NCI-H510A (cell line): ENCODE data around the gene FOXN1.

Experiments
- DNase-seq: peaks from one replicate; lab custom pipeline; 2025; lab: John Stamatoyannopoulos, UW

Gene FOXN1

GRCh38 chr17:28526381-28526780 lies 20.2 kb downstream of the FOXN1 start:
- DNase-seq = no peak

DNA sequence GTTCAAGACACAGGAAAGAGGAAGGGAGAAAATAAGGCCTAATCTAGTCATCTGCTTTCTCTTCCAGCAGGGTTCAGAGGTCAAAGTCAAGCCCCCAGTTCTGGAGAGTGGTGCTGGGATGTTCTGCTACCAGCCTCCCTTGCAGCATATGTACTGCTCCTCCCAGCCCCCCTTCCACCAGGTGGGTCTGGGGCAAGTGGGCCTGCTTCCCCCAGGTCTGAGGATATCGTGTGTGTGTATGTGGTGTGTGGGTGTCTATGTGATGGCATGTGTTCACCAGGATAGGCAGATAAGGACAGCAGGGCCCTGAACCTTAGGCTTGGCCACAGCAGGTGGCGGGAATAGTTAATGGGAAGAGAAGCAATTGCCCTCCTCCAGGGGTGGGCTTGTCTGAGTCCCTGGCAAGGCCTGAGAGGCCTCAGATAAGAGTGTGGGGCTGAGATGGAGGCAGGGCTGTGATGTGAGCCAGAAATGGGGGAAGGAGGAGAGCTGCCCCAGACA lies 21.1 kb downstream of the FOXN1 start:
- DNase-seq = no peak

DNA sequence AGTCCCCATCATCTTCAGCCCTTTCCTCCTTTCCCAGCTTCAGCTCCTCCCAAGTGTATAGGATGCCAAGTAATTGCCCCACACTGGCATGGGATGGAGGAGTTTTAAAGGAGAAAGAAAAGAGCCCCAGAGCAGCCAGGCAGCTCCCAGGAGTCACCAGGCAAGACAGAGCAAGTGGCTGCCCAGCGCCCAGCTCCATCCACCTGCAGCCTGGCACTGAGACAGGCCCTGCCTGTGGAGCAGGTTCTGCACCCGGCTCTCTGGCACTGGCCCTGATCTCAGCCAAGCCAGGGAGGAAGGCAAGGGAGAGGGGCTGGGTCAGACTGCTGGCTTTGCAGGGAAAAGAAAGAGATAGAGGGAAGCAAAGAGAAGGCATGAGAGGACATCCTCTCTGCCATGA lies 21.7 kb downstream of the FOXN1 start:
- no peak for DNase-seq

DNA sequence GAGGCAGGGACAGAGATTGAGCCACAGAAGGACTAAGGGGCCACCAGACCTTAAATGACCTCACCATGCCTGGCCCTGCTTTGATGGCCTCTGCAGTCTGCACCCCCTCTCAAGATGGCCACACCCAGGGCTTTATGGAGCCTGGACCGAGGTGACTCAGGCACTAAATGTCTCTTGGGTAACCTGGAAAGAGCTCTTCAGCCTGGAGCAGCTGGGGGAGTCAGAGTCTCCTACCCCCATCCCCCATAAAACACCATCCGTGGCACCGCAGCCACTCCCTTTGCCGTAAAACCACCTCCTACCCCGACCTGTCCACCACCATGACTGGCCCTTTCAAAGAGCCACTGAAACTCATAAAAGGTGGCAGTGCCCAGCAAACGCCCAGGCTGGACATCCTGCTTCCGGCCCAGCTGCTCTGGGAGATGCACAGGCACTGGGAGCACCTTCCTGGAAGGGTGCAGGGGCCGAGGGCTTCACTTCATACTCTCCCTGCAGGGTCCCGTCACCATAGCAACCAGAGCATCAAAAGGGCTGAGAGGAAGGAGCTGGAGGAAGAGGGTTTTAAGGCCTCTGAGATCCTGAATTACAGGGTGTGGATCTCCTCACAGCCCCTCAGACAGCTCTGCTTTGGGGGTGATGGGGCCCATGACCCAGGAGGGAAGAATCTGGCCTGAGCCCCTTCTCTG lies 22.3 kb downstream of the FOXN1 start:
- no peak for DNase-seq

DNA sequence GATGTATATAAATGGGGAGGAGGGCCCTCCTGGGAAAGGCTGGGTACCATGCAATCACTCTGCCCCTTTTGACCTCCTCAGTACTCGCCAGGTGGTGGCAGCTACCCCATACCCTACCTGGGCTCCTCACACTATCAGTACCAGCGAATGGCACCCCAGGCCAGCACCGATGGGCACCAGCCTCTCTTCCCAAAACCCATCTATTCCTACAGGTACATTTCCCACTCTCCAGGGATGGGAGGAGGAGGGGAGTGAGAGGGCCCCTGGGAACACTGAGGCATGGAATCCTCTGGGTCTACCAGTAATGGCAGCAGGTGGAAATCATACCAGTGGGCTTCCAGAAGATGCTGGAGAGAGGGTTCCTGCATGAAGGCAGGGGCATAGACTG lies 22.9 kb downstream of the FOXN1 start:
- no peak for DNase-seq

DNA sequence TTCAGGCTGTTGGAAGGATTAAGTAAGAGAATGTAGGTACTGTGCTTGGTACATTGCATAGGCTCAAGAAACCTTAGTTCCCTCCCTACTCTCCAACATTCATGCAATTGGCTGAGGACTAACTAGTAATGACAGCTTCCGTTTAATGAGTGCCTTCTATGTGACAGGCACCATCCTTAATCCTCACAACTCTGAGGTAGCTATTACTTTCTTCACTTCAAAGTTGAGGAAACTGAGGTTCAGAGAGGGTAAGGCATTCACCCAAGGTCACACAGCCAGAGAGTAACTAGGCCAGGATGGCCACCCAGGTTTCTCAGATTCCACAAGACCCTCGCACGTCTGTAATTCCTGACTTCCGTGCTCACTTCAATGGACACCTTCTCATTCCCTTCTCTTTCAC lies 24.1 kb downstream of the FOXN1 start:
- DNase-seq = no peak

- no peak for DNase-seq
These were observed 24.8 kb downstream of the FOXN1 start for GRCh38 chr17:28530926-28531325.

- no peak for DNase-seq
These were observed 26.2 kb downstream of the FOXN1 start for GRCh38 chr17:28532050-28532960.

DNA sequence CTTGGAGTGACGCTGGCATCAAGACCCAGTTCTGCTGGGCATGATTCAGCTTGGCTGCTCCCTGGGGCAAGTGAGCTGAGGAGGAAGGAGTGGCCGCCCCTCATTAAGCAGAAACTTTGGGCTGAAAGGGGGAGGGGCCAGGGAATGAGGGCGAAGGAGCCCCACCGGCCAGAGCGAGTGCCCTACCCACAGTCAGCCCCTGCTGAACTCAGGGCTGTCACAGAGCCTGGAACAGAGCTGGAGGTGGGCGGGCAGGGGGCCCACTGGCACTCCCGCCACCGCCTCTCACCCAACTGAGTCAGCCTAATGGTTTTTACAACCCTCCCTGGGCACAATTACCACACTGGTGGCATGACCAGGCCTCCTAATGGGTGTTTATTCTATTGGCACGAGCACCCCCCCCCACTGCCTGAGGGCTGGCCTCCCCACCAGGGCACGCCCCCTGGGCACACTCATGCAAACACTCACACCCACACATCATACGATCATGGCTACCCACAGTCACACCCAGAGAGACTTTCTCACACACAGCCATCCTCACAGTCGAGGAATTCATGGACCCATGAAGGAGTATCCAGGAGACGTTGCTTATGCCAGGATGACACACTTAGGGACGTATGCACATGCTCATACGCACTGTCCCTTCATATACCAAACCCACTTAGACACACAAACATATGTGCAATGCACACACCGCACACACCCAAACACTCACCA lies 27.1 kb downstream of the FOXN1 start:
- DNase-seq = no peak

DNA sequence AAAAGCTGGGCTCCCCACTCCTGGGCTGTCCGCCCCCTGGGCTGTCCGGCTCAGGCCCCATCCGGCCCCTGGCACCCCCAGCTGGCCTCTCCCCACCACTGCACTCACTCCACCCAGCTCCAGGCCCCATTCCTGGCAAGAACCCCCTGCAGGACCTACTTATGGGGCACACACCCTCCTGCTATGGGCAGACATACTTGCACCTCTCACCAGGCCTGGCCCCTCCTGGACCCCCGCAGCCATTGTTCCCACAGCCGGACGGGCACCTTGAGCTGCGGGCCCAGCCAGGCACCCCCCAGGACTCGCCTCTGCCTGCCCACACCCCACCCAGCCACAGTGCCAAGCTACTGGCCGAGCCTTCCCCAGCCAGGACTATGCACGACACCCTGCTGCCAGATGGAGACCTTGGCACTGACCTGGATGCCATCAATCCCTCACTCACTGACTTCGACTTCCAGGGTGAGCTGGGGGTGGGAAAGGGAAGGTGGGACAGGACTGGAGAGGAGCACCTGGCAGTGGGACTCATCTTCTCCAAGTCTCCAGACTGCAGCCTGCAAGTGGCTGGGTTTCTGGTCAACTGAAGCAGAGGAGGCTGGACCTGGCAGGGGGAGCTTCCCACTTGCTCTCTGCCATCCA lies 28.7 kb downstream of the FOXN1 start:
- DNase-seq = no peak

GRCh38 chr17:28536532-28537218 lies 30.5 kb downstream of the FOXN1 start:
- no peak for DNase-seq

- no peak for DNase-seq
These were observed 31.1 kb downstream of the FOXN1 start for GRCh38 chr17:28537219-28537610.

GRCh38 chr17:28538296-28538895 lies 32.2 kb downstream of the FOXN1 start:
- DNase-seq = no peak

DNA sequence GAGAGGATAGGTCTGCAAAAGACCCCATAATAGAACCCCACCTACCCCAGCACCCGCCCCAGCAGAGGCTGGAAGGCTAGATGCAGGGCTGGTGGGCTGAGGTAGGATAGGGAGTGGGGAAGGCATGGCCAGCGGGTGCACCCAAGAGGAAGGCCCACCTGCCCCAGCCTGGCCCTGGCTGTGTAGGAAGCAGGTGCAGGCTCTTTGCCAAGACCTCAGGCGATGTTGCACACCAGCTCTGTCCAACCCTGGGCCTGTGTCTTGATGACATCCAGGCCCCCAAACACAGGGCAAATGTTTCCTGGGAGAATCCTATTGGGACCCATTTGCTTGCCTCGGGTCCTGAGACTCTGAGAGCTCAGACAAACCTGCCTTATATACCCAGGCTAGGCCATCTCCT lies 34.1 kb downstream of the FOXN1 start:
- no peak for DNase-seq

- no peak for DNase-seq
These were observed 35.3 kb downstream of the FOXN1 start for GRCh38 chr17:28541439-28541838.

DNA sequence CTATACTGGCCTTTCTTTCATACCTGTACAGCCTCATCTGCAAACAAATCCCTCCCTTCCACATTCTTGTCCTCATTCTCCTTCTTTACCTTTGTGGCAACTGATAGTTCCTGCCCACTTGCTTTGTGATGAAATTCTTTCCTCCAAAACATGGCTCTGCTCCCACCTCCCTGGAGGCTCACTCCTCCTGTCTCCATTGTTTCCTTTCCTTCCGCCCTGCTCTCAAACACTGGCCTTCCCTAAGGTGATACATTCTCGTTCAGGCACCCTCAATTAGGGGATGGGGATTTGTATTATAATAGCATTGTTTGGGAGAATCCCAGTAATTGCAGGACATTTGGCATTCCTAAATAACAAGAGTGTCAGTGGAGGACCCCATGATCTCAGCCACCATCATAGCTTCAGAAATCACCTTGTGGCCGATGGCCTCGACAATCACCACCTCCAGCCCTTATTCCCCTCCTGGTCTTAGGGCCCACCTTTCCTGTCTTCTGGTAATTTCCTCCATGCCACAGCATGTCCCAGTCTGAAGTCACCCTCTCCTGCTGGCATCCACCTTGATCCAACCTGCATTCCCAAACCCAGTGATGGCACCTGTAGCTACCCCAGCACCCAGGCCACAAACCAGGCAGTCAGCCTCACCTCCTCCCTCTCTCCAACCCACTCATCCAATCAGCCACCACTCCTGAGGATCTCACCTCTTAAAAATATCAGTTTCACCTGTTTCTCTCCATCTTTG lies 38.4 kb downstream of the FOXN1 start:
- DNase-seq = no peak

- no peak for DNase-seq
These were observed 39.0 kb downstream of the FOXN1 start for GRCh38 chr17:28545141-28545503.

DNA sequence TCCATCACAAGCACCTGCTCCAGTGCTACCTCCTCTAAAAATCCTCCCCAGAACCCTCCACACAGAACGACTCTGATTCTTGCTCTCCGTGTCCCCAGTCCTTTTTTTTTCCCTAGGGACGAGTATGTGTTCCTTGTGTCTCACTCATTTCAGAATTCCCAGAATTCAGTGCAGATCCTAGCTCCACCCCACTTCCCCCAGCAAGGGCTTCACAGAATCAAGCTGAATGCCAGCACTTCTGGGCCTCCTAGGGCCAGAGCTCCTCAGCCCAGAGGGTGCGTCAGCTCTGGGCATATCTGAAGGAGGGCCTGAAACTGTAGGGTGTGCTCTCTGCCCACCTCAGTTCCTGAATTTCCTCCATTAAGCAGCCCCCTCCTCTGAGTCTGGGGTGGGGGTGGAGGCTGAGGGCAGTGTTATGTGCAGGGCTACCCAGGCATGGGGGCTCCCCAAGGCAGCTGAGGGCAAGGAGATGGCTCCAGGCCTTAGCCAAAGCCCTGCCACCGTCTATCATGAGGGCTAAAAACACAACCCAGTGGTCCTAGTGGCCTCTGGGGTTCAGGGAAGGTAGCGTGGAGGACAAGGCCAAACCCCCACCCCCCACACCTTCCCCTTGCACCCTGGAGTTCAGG lies 39.8 kb downstream of the FOXN1 start:
- DNase-seq = no peak

DNA sequence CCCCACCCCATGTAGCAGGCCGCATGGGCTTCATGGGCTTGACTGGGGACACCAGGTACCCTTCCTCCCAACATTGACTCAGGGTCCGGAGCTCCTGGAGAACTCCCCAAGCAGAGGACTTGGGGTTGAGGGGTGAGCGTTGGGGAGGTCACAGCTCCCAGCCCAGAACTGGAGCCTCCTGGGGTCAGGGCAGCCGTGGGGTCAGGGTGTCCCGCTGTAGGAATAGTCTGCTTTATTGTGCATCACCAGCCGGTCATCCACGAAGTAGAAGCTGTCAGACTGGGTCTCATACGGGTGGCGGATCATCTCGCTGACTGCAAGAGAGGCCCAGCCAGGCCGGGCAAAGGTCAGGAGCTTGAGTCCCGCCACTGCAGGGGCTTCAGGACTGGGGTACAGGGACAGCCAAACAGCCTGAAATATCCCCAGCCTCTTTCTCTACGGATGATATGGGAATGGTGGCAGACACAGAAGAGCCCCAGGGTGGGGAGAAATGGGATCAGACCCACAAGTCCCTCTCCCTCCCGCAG lies 41.0 kb downstream of the FOXN1 start:
- DNase-seq = no peak
